Thymus (tissue), 11 donors: Measurements from ENCODE around the gene TMEM39B. TPM values are rescaled to one million over a fixed set of nuclear protein-coding genes. Genes with fewer than 3 reads are reported as not detected.
"Not testable (repeated sequence)": the region's sequence is repeated elsewhere in the genome, so short reads cannot be mapped to it uniquely, and the experiment has no call there.

Experiments used
- DNase-seq, 9 donors: peaks; one replicate each; pipeline ENCODE4 v3.0.0-alpha.2; 2013; ENCODE audit warnings: low spot score in 9 of 9, low read depth in 6 of 9, missing footprints in 1 of 9
- H3K27ac ChIP-seq, 2 donors: one replicate each; pipeline ENCODE4 v1.5.1; 2013; ENCODE audit warnings: control low read depth in 1 of 2, low read depth in 1 of 2, low read length in 1 of 2, mild to moderate bottlenecking in 1 of 2, moderate library complexity in 1 of 2
- H3K27me3 ChIP-seq, 2 donors: one replicate each; pipeline ENCODE4 v1.5.1; 2013; ENCODE audit warnings: low read length in 1 of 2; ENCODE audit not compliant: control insufficient read depth in 2 of 2, insufficient read depth in 1 of 2
- H3K36me3 ChIP-seq, 2 donors: one replicate each; pipeline ENCODE4 v1.5.1; 2013; ENCODE audit warnings: low read length in 1 of 2, mild to moderate bottlenecking in 1 of 2, moderate library complexity in 1 of 2; ENCODE audit not compliant: control insufficient read depth in 2 of 2, insufficient read depth in 2 of 2
- H3K4me1 ChIP-seq, 2 donors: one replicate each; pipeline ENCODE4 v1.5.1; 2013; ENCODE audit warnings: low read length in 2 of 2; ENCODE audit not compliant: control insufficient read depth in 2 of 2, insufficient read depth in 2 of 2
- H3K4me3 ChIP-seq, 2 donors: one replicate each; pipeline ENCODE4 v1.5.1; 2013; ENCODE audit warnings: low read length in 2 of 2, control low read depth in 1 of 2, mild to moderate bottlenecking in 1 of 2
- H3K9me3 ChIP-seq, 2 donors: one replicate each; pipeline ENCODE4 v1.5.1; 2013; ENCODE audit warnings: low read length in 1 of 2, mild to moderate bottlenecking in 1 of 2; ENCODE audit not compliant: control insufficient read depth in 2 of 2, insufficient read depth in 1 of 2
- WGBS: extraction: QIAGEN DNeasy Blood & Tissue Kit; methylation state at CpG from one replicate; pipeline ENCODE4 v1.1.7; 2013; 5-methylcytosine and 5-hydroxymethylcytosine counted together
- polyA plus RNA-seq: library from polyadenylated mRNA; stranded (reverse); fragments of 200-250 nt; gene quantifications from one replicate; pipeline ENCODE4 v1.2.3, GENCODE V29; 2013
- total RNA-seq: library from RNA; stranded (reverse); fragments of 120-200 nt; gene quantifications from one replicate; pipeline ENCODE4 v1.2.4, GENCODE V29; 2013
- donor health status: healthy.

Gene TMEM39B
- total and polyA plus RNA-seq, 2 donors = 4.7 to 13.1 TPM

- Histone ChIP-seq H3K9me3 (no peaks in the 10 kb centered on the region), H3K27me3 (no peaks in the 10 kb centered on the region), H3K4me1 (no peaks in the 10 kb centered on the region), H3K27ac (no peak overlapping the region), H3K4me3 (no peak overlapping the region), H3K36me3 (peaks cover 0 to 15% of the 10 kb centered on the region in 2 donors)
- DNase-seq = no peak
- WGBS = 95% methylated on average over 1 of the region's 1 CpG
Observed at GRCh38 chr1:32128964-32129363, 56.2 kb downstream of the TMEM39B start.

GRCh38 chr1:32133950-32134280 lies 61.2 kb downstream of the TMEM39B start:
- H3K36me3 ChIP-seq = peaks cover 0 to 11% of the 10 kb centered on the region in 2 donors
- not testable (repeated sequence) for DNase-seq, H3K27ac ChIP-seq, H3K9me3 ChIP-seq, H3K4me1 ChIP-seq, H3K27me3 ChIP-seq, H3K4me3 ChIP-seq
- 98% methylated on average over 9 of the region's 9 CpGs for WGBS

- Histone ChIP-seq H3K36me3 (peaks cover 0 to 2% of the 10 kb centered on the region in 2 donors), H3K27ac (no peak overlapping the region), H3K4me1 (no peaks in the 10 kb centered on the region), H3K27me3 (no peaks in the 10 kb centered on the region), H3K4me3 (no peak overlapping the region), H3K9me3 (no peaks in the 10 kb centered on the region)
- no peak for DNase-seq
- WGBS = 97% methylated on average over 5 of the region's 5 CpGs
Observed at GRCh38 chr1:32137111-32137510, 64.4 kb downstream of the TMEM39B start.

- H3K36me3 ChIP-seq = peaks cover 0 to 2% of the 10 kb centered on the region in 2 donors
- no peak overlapping the region for H3K4me3 ChIP-seq
- H3K4me1 ChIP-seq = no peaks in the 10 kb centered on the region
- H3K27ac ChIP-seq = no peak overlapping the region
- WGBS = 93% methylated on average over 5 of the region's 5 CpGs
- H3K9me3 ChIP-seq = no peaks in the 10 kb centered on the region
- no peaks in the 10 kb centered on the region for H3K27me3 ChIP-seq
- no peak for DNase-seq
Observed at GRCh38 chr1:32138965-32139364, 66.2 kb downstream of the TMEM39B start.

GRCh38 chr1:32142446-32143301 lies 69.9 kb downstream of the TMEM39B start:
- WGBS = 96% methylated on average over 6 of the region's 6 CpGs
- Histone ChIP-seq H3K4me3 (no peak overlapping the region), H3K36me3 (peaks cover 0 to 9% of the 10 kb centered on the region in 2 donors), H3K27me3 (no peaks in the 10 kb centered on the region), H3K4me1 (no peaks in the 10 kb centered on the region), H3K27ac (peak overlapping the region in 1 of 2 donors; percentile 7), H3K9me3 (peaks cover 0 to 5% of the 10 kb centered on the region in 2 donors)
- no peak for DNase-seq

GRCh38 chr1:32143302-32143695 lies 70.6 kb downstream of the TMEM39B start:
- Histone ChIP-seq H3K36me3 (peaks cover 0 to 14% of the 10 kb centered on the region in 2 donors), H3K9me3 (peaks cover 0 to 11% of the 10 kb centered on the region in 2 donors)
- not testable (repeated sequence) for H3K27me3 ChIP-seq, H3K4me3 ChIP-seq, H3K4me1 ChIP-seq, DNase-seq, H3K27ac ChIP-seq
- WGBS = 96% methylated on average over 4 of the region's 4 CpGs

GRCh38 chr1:32144033-32144432 lies 71.3 kb downstream of the TMEM39B start:
- 98% methylated on average over 3 of the region's 3 CpGs for whole genome bisulfite sequencing
- H3K4me1 ChIP-seq = no peaks in the 10 kb centered on the region
- peaks cover 3 to 17% of the 10 kb centered on the region in 2 donors for H3K36me3 ChIP-seq
- no peak overlapping the region for H3K27ac ChIP-seq
- H3K9me3 ChIP-seq = peaks cover 1 to 16% of the 10 kb centered on the region in 2 donors
- DNase-seq = no peak
- no peaks in the 10 kb centered on the region for H3K27me3 ChIP-seq
- no peak overlapping the region for H3K4me3 ChIP-seq

- DNase-seq, H3K27me3 ChIP-seq: not testable (repeated sequence)
- WGBS = 98% methylated on average over 5 of the region's 5 CpGs
Observed at GRCh38 chr1:32147799-32148198, 75.1 kb downstream of the TMEM39B start.

GRCh38 chr1:32150847-32151246 lies 78.1 kb downstream of the TMEM39B start:
- WGBS = 99% methylated on average over 9 of the region's 9 CpGs
- no peaks in the 10 kb centered on the region for H3K27me3 ChIP-seq
- no peaks in the 10 kb centered on the region for H3K4me1 ChIP-seq
- no peak for DNase-seq
- H3K4me3 ChIP-seq = no peak overlapping the region
- H3K9me3 ChIP-seq = peaks cover 1 to 16% of the 10 kb centered on the region in 2 donors
- no peak overlapping the region for H3K27ac ChIP-seq
- H3K36me3 ChIP-seq = peaks cover 10 to 29% of the 10 kb centered on the region in 2 donors

More at GRCh38 chr1:32147799-32148198, 75.1 kb downstream of the TMEM39B start:
- not testable (repeated sequence) for H3K27ac ChIP-seq, H3K4me3 ChIP-seq, H3K4me1 ChIP-seq
- Histone ChIP-seq H3K36me3 (peaks cover 3 to 17% of the 10 kb centered on the region in 2 donors), H3K9me3 (peaks cover 1 to 16% of the 10 kb centered on the region in 2 donors)
